OCI-LY7 (cell line): ENCODE measurements around the gene MEF2C. TPM values are rescaled to one million over a fixed set of nuclear protein-coding genes. Genes with fewer than 3 reads are reported as not detected.

Source experiments
- BruUV-seq: library from RNA; stranded (reverse); fragments of 400-500 nt; replicated peaks from 2 replicates; lab custom pipeline; 2021; lab: Mats Ljungman, UMichigan
- CTCF ChIA-PET: fragments of 300-600 bp; sonication (Branson Sonifier 250); formaldehyde crosslinking; loops from one replicate; lab custom pipeline; 2022; ENCODE audit warnings: antibody characterized with exemption; ENCODE audit not compliant: unreplicated experiment; lab: Charles Lee
- POLR2A ChIA-PET: fragments of 300-600 bp; sonication (Branson Sonifier 250); formaldehyde crosslinking; loops from one replicate; lab custom pipeline; 2022; ENCODE audit warnings: antibody characterized with exemption; lab: Charles Lee
- DNase-seq: peaks from one replicate; pipeline ENCODE4 v3.0.0-alpha.2; 2015; ENCODE audit warnings: low spot score
- H2AFZ ChIP-seq: fragments of 200-600 bp; sonication (generic), shearing (Covaris generic); 2 replicates; pipeline ENCODE4 v1.6.1; 2014; ENCODE audit warnings: mild to moderate bottlenecking, antibody characterized with exemption, low read length, moderate library complexity
- H3K27ac ChIP-seq: fragments of 200-600 bp; sonication (generic); 2 replicates; pipeline ENCODE4 v1.5.1; 2014; ENCODE audit warnings: mixed run types, low read depth, mild to moderate bottlenecking, moderate library complexity, low read length, inconsistent platforms; ENCODE audit not compliant: poor library complexity, severe bottlenecking
- H3K36me3 ChIP-seq: fragments of 200-600 bp; sonication (generic); 2 replicates; pipeline ENCODE4 v1.6.1; 2014; ENCODE audit warnings: mild to moderate bottlenecking, antibody characterized with exemption, low read length, moderate library complexity, mixed read lengths; ENCODE audit not compliant: insufficient read depth
- H3K4me1 ChIP-seq: fragments of 200-600 bp; sonication (generic); 2 replicates; pipeline ENCODE4 v1.5.1; 2014; ENCODE audit warnings: mild to moderate bottlenecking, low read length; ENCODE audit not compliant: insufficient read depth, poor library complexity, severe bottlenecking
- H3K4me2 ChIP-seq: fragments of 200-600 bp; sonication (generic); 2 replicates; pipeline ENCODE4 v1.6.1; 2014; ENCODE audit warnings: mild to moderate bottlenecking, low read length
- H3K4me3 ChIP-seq: fragments of 200-600 bp; sonication (generic); 2 replicates; pipeline ENCODE4 v1.5.1; 2014; ENCODE audit warnings: mild to moderate bottlenecking, low read depth, low read length; ENCODE audit not compliant: poor library complexity, severe bottlenecking
- H3K79me2 ChIP-seq: fragments of 200-600 bp; sonication (generic); 2 replicates; pipeline ENCODE4 v1.6.1; 2016; ENCODE audit warnings: low read depth, mild to moderate bottlenecking, low read length, moderate library complexity, mixed read lengths; ENCODE audit not compliant: insufficient read depth
- H3K9me2 ChIP-seq: fragments of 200-600 bp; sonication (generic); 2 replicates; pipeline ENCODE4 v1.6.1; 2016; ENCODE audit warnings: mild to moderate bottlenecking, low read length, mixed read lengths; ENCODE audit not compliant: insufficient read depth
- H3K9me3 ChIP-seq: fragments of 200-600 bp; sonication (generic); 2 replicates; pipeline ENCODE4 v1.6.1; 2014; ENCODE audit warnings: mild to moderate bottlenecking, mixed run types, low read length, mixed read lengths
- H4K20me1 ChIP-seq: fragments of 200-600 bp; sonication (generic); 2 replicates; pipeline ENCODE4 v1.6.1; 2014; ENCODE audit warnings: mild to moderate bottlenecking, antibody characterized with exemption, low read length, moderate library complexity, mixed read lengths; ENCODE audit not compliant: insufficient read depth
- CTCF ChIP-seq: fragments of 200-600 bp; sonication (generic); conservative IDR thresholded peaks from 2 replicates; pipeline ENCODE4 v1.5.1; 2014; ENCODE audit warnings: mild to moderate bottlenecking, antibody characterized with exemption, low read length, moderate library complexity, mixed read lengths
- EZH2phosphoT487 ChIP-seq: fragments of 200-600 bp; sonication (generic); IDR thresholded peaks from 2 replicates; pipeline ENCODE4 v1.6.1; 2018; ENCODE audit warnings: low read depth, borderline replicate concordance, mild to moderate bottlenecking, mixed run types, antibody characterized with exemption, low read length, moderate library complexity, mixed read lengths
- intact Hi-C: fragments of 100-400 bp; cut with micrococcal nuclease; formaldehyde crosslinking; loops from one replicate; pipeline ENCODE4 v1.10.0; 2022; ENCODE audit not compliant: unreplicated experiment
- total RNA-seq, 2 experiments: library from RNA; depleted of rRNA in 1 of 2; stranded (reverse); fragments of >200 nt in 1 of 2; shearing (Covaris generic) in 1 of 2; gene quantifications; 2 replicates each; pipeline ENCODE4 v1.2.3, GENCODE V29; 2014 to 2022

Gene MEF2C
- total RNA-seq, 2 experiments from 2014 or later: 5.5 to 57.6 TPM

DNA sequence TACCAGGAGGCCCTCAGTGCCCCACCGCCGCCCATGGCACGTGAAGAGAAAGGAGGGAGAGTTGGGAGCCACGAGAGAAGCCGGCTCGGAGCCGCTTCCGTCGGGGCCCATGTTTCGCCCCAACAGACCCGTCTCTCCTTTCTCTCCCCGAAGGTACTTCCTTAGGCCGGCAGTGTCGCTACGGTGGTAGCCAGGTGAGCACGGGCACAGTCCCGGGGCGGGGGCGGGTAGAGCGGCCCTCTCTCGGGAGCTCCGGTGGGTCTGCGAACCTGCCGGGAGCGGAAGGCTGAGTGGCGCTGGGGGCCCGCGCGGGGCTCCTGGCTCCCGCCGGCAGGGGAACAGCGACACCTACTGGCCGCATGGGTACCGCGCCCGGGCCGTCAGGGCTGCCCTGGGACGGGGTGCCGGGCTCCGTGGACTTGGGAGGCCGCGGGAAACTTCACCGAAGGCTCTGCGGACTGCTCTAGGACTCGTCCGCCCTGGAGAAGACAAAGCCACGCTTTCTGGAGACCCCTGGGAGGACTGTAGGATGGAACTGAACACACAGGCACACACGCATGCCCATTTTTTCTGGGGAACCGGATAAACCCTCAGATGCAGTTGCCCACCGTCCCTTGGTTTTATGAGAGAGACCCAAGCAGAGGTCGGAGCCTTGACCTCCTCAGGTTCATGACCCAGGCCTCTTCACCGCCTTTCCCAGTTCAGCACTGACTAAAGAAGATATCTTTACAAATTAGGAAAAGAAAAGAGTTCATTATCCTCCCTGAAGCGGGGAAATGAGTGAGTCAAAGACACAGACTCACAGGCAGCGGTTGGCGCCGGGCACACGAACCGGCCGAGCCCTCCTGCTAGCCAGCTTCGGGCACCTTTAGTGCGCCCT, 202.5 kb downstream of the MEF2C start:
- BruUV-seq: no TSS peak
- no peaks in the 10 kb centered on the region for H3K9me3 ChIP-seq
- ChIA-PET POLR2A (interaction anchor here (0.5 to 1.1 kb wide), 5 partner anchors 11 to 693 kb away, joined by 3 to 5 read pairs (median 3); no protein-coding TSS in a partner anchor), CTCF (interaction anchor here (1.3 kb wide), 1 partner anchor 899 kb away, joined by 3 read pairs; no protein-coding TSS in a partner anchor)
- H3K4me2 ChIP-seq: peak overlapping the region; percentile 52
- peak overlapping the region; percentile 27 for H3K4me3 ChIP-seq
- H3K27ac ChIP-seq: no peak overlapping the region
- peak; percentile 72 for DNase-seq
- TF ChIP-seq CTCF: peak; percentile 88
- TF ChIP-seq EZH2phosphoT487: no peak
- no peaks in the 10 kb centered on the region for H4K20me1 ChIP-seq
- no peaks in the 10 kb centered on the region; the same call in 1 of the 2 replicates for H3K79me2 ChIP-seq
- H2AFZ ChIP-seq: no peak overlapping the region; the same call in 1 of the 2 replicates
- intact Hi-C loops: loop anchor here (2.0 kb wide), 2 partner anchors 540 to 900 kb away; no protein-coding TSS in a partner anchor
- H3K4me1 ChIP-seq: peaks cover 13% of the 10 kb centered on the region
- no peaks in the 10 kb centered on the region for H3K9me2 ChIP-seq
- H3K36me3 ChIP-seq: no peaks in the 10 kb centered on the region

DNA sequence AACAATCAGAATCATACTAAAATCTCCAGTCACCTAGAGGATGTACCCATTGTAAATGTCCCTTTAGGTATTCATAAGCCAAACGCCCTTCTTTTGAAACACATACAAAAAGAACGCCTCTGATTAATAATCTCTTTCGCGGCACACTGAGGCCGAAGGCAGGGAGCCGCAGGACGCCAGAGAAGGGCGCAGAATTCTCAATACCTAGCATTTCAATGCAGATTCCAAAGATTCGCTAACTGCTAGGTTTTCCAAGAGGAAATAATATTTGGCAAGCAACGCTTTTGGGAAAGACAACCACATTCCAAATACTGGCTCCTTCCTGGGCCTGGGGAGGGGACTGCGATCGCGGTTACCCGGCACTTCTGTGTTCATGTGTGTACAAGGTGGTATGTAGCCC, 203.3 kb downstream of the MEF2C start:
- no peak overlapping the region for H3K4me3 ChIP-seq
- no peak overlapping the region for H3K27ac ChIP-seq
- H3K4me1 ChIP-seq: peaks cover 20% of the 10 kb centered on the region
- H3K9me3 ChIP-seq: no peaks in the 10 kb centered on the region
- no peak overlapping the region; the same call in 1 of the 2 replicates for H3K4me2 ChIP-seq
- no peak for DNase-seq
- BruUV-seq: no TSS peak
- no peaks in the 10 kb centered on the region; the same call in 1 of the 2 replicates for H3K79me2 ChIP-seq
- no peak overlapping the region for H2AFZ ChIP-seq
- H3K36me3 ChIP-seq: no peaks in the 10 kb centered on the region
- intact Hi-C loops: loop anchor here (2.0 to 5.0 kb wide), 4 partner anchors 177 to 1728 kb away; partner anchors contain the start of gene CETN3
- ChIA-PET POLR2A (interaction anchor here (0.6 to 0.7 kb wide), 3 partner anchors 12 to 692 kb away, joined by 3 to 5 read pairs (median 3); no protein-coding TSS in a partner anchor), CTCF (interaction anchor here (1.0 to 1.3 kb wide), 2 partner anchors 20 to 899 kb away, joined by 3 read pairs; no protein-coding TSS in a partner anchor)
- H3K9me2 ChIP-seq: no peaks in the 10 kb centered on the region
- H4K20me1 ChIP-seq: no peaks in the 10 kb centered on the region
- no peak for TF ChIP-seq CTCF
- no peak for TF ChIP-seq EZH2phosphoT487
